Astrocyte of the cerebellum (primary cell): ENCODE results near the gene SHISAL2A.

Experiments
- DNase-seq: peaks from one replicate; pipeline ENCODE4 v3.0.0-alpha.2; 2011; ENCODE audit warnings: low read depth
- H3K4me3 ChIP-seq: 2 replicates; pipeline ENCODE4 v1.5.1; 2011; ENCODE audit warnings: mild to moderate bottlenecking, low read depth, low read length, moderate library complexity
- in situ Hi-C: cut with HindIII; loops from 2 replicates; pipeline ENCODE4 v1.10.0; 2017; ENCODE audit warnings: low sequenced_read_pairs
- TF ChIP-seq, protein P1 (sequence below): IDR thresholded peaks from 2 replicates; pipeline ENCODE4 v1.5.1; 2012; ENCODE audit warnings: low read length, low read depth, moderate library complexity, mild to moderate bottlenecking; ENCODE audit errors: missing control alignments

The SHISAL2A gene

DNA sequence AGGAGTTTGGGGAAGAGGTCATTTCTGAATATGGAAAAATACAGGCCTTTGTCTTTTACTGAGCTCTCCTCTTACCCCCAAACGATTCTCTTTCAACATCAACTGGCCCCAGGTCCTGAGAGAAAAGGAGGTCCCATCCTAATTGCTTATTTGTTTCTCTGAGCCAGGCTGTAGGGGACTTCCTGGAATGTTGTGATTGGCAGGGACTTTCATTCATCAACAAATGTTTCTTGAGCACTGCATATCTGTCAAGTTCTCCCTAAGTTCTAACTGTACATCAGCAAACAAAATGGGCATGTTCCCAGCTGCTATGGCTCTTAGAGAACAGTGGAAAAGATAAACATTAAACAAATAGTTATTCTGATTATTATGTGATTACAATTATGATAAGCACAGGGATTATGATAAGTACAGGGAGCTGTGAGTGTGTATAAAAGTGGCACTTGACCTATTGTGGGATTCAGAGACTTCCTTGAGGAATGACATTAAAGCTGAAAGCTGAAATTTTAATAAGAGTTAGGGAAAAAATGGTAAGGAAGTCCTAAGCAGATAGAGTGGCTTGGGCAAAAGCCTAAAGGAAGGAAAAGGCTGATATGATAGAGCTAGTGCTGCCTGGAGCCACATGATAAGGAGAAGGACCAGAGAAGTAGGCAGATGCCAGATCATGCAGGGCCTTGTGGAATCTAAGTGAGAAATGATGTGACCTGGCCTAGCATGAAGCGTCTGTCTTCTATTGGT lies 19.2 kb upstream of the SHISAL2A start:
- in situ Hi-C loops: no loop called here
- no peak for DNase-seq
- no peak overlapping the region for H3K4me3 ChIP-seq
- TF ChIP-seq, protein P1, sequence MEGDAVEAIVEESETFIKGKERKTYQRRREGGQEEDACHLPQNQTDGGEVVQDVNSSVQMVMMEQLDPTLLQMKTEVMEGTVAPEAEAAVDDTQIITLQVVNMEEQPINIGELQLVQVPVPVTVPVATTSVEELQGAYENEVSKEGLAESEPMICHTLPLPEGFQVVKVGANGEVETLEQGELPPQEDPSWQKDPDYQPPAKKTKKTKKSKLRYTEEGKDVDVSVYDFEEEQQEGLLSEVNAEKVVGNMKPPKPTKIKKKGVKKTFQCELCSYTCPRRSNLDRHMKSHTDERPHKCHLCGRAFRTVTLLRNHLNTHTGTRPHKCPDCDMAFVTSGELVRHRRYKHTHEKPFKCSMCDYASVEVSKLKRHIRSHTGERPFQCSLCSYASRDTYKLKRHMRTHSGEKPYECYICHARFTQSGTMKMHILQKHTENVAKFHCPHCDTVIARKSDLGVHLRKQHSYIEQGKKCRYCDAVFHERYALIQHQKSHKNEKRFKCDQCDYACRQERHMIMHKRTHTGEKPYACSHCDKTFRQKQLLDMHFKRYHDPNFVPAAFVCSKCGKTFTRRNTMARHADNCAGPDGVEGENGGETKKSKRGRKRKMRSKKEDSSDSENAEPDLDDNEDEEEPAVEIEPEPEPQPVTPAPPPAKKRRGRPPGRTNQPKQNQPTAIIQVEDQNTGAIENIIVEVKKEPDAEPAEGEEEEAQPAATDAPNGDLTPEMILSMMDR: no peak

DNA sequence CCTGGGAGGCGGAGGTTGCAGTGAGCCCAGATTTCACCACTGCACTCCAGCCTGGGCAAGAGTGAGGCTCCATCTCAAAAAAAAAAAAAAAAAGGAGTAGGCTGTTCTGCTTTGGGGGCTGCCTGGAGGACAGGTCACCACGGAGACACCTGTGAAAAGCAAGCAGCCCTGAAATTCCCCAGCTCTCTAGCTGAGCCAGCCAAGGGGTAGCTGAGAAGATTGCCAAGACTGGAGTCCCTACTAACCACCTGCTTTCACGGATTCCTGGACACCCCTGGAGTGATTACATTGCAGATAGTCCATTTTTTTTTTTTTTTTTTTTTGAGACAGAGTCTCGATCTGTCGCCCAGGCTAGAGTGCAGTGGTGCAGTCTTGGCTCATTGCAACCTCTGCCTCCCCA lies 18.3 kb upstream of the SHISAL2A start:
- TF ChIP-seq, protein P1: no peak
- no peak for DNase-seq
- no peak overlapping the region for H3K4me3 ChIP-seq
- in situ Hi-C loops: no loop called here

DNA sequence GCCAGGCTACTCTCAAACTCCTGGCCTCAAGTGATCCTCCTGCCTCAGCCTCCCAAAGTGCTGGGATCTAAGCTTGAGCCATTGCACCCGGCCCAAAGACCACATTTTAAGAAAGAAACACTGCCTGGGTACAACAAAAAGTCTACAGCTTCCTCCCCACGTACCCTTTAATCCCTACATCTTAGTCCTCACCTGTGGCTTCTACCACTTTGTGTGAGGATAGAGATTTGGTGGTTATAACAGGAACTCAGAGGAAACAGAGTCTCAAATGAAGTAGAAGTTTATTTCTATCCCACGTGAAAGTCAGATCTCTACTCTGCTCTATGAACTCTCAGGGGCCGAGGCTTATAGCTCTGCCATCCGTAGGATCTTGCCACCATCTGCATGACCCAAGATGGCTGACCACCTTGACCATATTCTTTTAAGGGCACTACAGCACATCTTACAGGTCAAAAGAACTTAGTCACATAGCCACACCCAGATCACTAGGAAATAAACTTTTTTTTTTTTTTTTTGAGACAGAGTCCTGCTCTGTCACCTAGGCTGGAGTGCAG lies 17.4 kb upstream of the SHISAL2A start:
- no peak overlapping the region for H3K4me3 ChIP-seq
- in situ Hi-C loops: no loop called here
- TF ChIP-seq, protein P1: no peak
- no peak for DNase-seq

DNA sequence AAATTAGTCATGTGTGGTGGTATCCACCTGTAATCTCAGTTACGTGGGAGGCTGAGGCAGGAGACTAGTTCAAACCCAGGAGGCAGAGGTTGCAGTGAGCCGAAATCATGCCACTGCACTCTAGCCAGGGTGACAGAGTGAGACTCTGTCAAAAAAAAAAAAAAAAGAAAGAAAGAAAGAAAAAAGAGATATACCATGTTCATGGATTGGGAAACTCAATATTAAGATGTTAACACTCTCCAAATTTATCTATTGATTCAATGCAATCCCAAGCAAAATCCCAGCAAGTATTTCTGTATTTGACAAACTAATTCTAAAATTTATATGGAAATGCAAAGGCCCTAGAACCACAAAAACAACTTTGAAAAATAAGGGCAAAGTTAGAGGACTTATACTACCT lies 11.0 kb upstream of the SHISAL2A start:
- in situ Hi-C loops: no loop called here
- TF ChIP-seq, protein P1: no peak
- no peak overlapping the region for H3K4me3 ChIP-seq
- no peak for DNase-seq

DNA sequence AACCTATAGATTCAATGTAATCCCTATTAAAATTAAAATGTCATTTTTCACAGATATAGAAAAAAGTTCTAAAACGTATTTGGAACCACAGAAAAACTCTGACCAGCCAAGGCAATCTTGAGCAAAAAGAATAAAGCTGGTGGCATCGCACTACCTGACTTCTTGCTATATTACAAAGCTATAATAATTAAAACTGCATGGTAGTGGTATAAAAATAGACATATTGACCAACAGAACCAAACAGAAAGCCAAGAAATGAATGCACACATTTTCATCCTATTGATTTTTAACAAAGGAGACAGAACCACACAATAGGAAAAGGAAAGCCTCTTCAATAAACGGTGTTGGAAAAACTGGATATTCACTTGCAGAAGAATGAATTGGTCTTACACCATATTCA lies 9.2 kb upstream of the SHISAL2A start:
- TF ChIP-seq, protein P1: no peak
- in situ Hi-C loops: no loop called here
- no peak overlapping the region for H3K4me3 ChIP-seq
- DNase-seq: no peak

DNA sequence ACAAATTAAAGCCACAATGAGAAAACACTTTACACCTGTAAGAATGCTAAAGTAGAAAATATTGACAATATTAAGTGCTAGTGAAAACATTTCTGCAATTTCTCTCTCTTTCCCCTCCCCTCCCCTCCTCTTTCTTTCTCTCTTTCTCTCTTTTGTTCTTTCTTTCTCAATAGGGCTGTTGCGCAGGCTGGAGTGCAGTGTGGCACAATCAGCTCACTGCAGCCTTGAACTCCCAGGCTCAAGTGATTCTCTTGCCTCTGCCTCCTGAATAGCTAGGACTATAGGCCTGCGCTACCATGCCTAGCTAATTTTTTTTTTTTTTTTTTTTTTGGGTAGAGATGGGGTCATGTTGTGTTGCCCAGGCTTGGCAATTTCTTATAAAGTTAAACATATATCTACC lies 5.9 kb upstream of the SHISAL2A start:
- TF ChIP-seq, protein P1: no peak
- in situ Hi-C loops: no loop called here
- no peak overlapping the region for H3K4me3 ChIP-seq
- DNase-seq: no peak
